ENCODE data around the gene SIRT3. TPM values are rescaled to one million over a fixed set of nuclear protein-coding genes. Genes with fewer than 3 reads are reported as not detected.
"Not testable (repeated sequence)": the region's sequence is repeated elsewhere in the genome, so short reads cannot be mapped to it uniquely, and the experiment has no call there.

The SIRT3 gene
- total and polyA plus RNA-seq, 2 donors (not counting 1 experiment from before 2014, with no cell fraction given): 8.8 to 11.0 TPM

DNA sequence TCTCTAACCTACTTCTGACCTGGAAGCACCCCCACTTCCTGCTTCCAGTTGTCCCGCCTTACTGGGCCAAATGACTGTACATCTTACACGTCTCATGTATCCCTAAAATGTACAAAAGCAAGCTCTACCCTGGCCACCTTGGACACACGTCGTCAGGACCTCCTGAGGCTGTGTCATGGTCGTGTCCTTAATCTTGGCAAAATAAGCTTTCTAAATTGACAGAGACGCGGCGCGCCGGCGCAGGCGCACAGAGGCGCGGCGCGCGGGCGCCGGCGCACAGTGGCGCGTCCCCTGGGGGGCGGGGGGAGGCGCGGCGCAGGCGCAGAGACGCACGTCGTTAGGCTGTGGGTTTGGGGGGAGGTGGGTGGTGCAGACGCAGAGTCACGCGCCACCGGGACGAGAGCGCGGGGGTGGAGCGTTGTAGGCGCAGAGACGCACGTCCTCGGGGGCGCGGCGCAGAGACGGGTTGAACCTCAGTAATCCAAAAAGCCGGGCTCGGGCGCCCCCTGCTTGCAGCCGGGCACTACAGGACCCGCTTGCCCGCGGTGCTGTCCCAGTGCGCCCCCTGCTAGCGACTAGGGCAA lies 46.9 kb downstream of the SIRT3 start:
- H3K27ac ChIP-seq (ENCODE audit: insufficient read depth, low read length); H3K9me3 ChIP-seq (ENCODE audit: control insufficient read depth, insufficient read depth, low read depth, low read length); H3K9ac ChIP-seq (ENCODE audit: insufficient read depth, low read length); H2AFZ ChIP-seq (ENCODE audit: low read length); H3K4me2 ChIP-seq (ENCODE audit: extremely low read depth, insufficient read depth, low read length); DNase-seq (ENCODE audit: low read depth in 2 of 2); H3K36me3 ChIP-seq (ENCODE audit: control insufficient read depth, insufficient read depth, low read length); H4K20me1 ChIP-seq (ENCODE audit: control insufficient read depth, extremely low read depth, insufficient read depth, low read length); H3K27me3 ChIP-seq (ENCODE audit: control insufficient read depth, insufficient read depth, low read length); H3K4me3 ChIP-seq (replicated peaks in 1 of 4; ENCODE audit: control extremely low read depth in 1 of 4, insufficient read depth in 1 of 4, low read depth in 3 of 4, low read length in 4 of 4); H3K79me2 ChIP-seq (ENCODE audit: control insufficient read depth, insufficient read depth, low read length); H3K4me1 ChIP-seq (ENCODE audit: control insufficient read depth, extremely low read depth, insufficient read depth, low read length): not testable (repeated sequence)

- H4K20me1 ChIP-seq (ENCODE audit: control insufficient read depth, extremely low read depth, insufficient read depth, low read length); H3K4me2 ChIP-seq (ENCODE audit: extremely low read depth, insufficient read depth, low read length); DNase-seq (ENCODE audit: low read depth in 2 of 2); H3K79me2 ChIP-seq (ENCODE audit: control insufficient read depth, insufficient read depth, low read length); H2AFZ ChIP-seq (ENCODE audit: low read length); H3K9ac ChIP-seq (ENCODE audit: insufficient read depth, low read length); H3K4me1 ChIP-seq (ENCODE audit: control insufficient read depth, extremely low read depth, insufficient read depth, low read length); H3K36me3 ChIP-seq (ENCODE audit: control insufficient read depth, insufficient read depth, low read length); H3K27ac ChIP-seq (ENCODE audit: insufficient read depth, low read length); H3K9me3 ChIP-seq (ENCODE audit: control insufficient read depth, insufficient read depth, low read depth, low read length); H3K4me3 ChIP-seq (replicated peaks in 1 of 4; ENCODE audit: control extremely low read depth in 1 of 4, insufficient read depth in 1 of 4, low read depth in 3 of 4, low read length in 4 of 4); H3K27me3 ChIP-seq (ENCODE audit: control insufficient read depth, insufficient read depth, low read length): not testable (repeated sequence)
- TF ChIP-seq, protein P1, sequence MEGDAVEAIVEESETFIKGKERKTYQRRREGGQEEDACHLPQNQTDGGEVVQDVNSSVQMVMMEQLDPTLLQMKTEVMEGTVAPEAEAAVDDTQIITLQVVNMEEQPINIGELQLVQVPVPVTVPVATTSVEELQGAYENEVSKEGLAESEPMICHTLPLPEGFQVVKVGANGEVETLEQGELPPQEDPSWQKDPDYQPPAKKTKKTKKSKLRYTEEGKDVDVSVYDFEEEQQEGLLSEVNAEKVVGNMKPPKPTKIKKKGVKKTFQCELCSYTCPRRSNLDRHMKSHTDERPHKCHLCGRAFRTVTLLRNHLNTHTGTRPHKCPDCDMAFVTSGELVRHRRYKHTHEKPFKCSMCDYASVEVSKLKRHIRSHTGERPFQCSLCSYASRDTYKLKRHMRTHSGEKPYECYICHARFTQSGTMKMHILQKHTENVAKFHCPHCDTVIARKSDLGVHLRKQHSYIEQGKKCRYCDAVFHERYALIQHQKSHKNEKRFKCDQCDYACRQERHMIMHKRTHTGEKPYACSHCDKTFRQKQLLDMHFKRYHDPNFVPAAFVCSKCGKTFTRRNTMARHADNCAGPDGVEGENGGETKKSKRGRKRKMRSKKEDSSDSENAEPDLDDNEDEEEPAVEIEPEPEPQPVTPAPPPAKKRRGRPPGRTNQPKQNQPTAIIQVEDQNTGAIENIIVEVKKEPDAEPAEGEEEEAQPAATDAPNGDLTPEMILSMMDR (conservative IDR thresholded peaks at IDR 0.05 in 1 of 2, IDR thresholded peaks at IDR 0.05 in 1 of 2; ENCODE audit: low read depth in 1 of 2, low read length in 2 of 2): peak in 1 of 2 donors; percentile 18
Measured at GRCh38 chr11:180242-180641, 55.9 kb downstream of the SIRT3 start.

Other genes starting within 250 kb of the SIRT3 start
- not detected in 2 replicates for gene SCGB1C1, start 43.3 kb downstream of the SIRT3 start, total RNA-seq
- gene SCGB1C1, start 43.3 kb downstream of the SIRT3 start, polyA plus RNA-seq: not detected in 2 replicates
- 17.2 and 21.1 TPM in 2 replicates for gene BET1L, start 28.9 kb downstream of the SIRT3 start, total RNA-seq
- gene BET1L, start 28.9 kb downstream of the SIRT3 start, polyA plus RNA-seq: 63.5 and 70.2 TPM in 2 replicates
- 153 and 230 TPM in 2 replicates for gene RIC8A, start 28.6 kb downstream of the SIRT3 start, total RNA-seq
- 106 and 128 TPM in 2 replicates for gene RIC8A, start 28.6 kb downstream of the SIRT3 start, polyA plus RNA-seq
- gene PSMD13, start 634 bp upstream of the SIRT3 start, total RNA-seq: 81.4 and 106 TPM in 2 replicates
- gene PSMD13, start 634 bp upstream of the SIRT3 start, polyA plus RNA-seq: 147 and 178 TPM in 2 replicates
- gene NLRP6, start 42.1 kb upstream of the SIRT3 start, total RNA-seq: not detected in 2 replicates
- gene NLRP6, start 42.1 kb upstream of the SIRT3 start, polyA plus RNA-seq: not detected in 2 replicates
- gene PGGHG, start 52.8 kb upstream of the SIRT3 start, total RNA-seq: 8.4 and 8.5 TPM in 2 replicates
- gene PGGHG, start 52.8 kb upstream of the SIRT3 start, polyA plus RNA-seq: 3.1 and 4.6 TPM in 2 replicates
- gene IFITM5, start 63.2 kb upstream of the SIRT3 start, total RNA-seq: 0.50 TPM in 1 of 2 replicates, not detected in the other
- gene IFITM5, start 63.2 kb upstream of the SIRT3 start, polyA plus RNA-seq: not detected in 2 replicates
- gene IFITM2, start 71.5 kb upstream of the SIRT3 start, total RNA-seq: 51.2 and 96.8 TPM in 2 replicates
- gene IFITM2, start 71.5 kb upstream of the SIRT3 start, polyA plus RNA-seq: 434 and 714 TPM in 2 replicates
- 21.1 and 41.6 TPM in 2 replicates for gene IFITM1, start 77.7 kb upstream of the SIRT3 start, total RNA-seq
- gene IFITM1, start 77.7 kb upstream of the SIRT3 start, polyA plus RNA-seq: 54.9 and 93.0 TPM in 2 replicates
- 74.1 and 76.0 TPM in 2 replicates for gene IFITM3, start 84.5 kb upstream of the SIRT3 start, total RNA-seq
- 482 and 876 TPM in 2 replicates for gene IFITM3, start 84.5 kb upstream of the SIRT3 start, polyA plus RNA-seq
- 1.5 and 1.8 TPM in 2 replicates for gene B4GALNT4, start 133.2 kb upstream of the SIRT3 start, total RNA-seq
- gene B4GALNT4, start 133.2 kb upstream of the SIRT3 start, polyA plus RNA-seq: 1.4 and 3.8 TPM in 2 replicates
- gene PKP3, start 157.9 kb upstream of the SIRT3 start, total RNA-seq: 0.26 and 0.83 TPM in 2 replicates
- 0.17 and 0.24 TPM in 2 replicates for gene PKP3, start 157.9 kb upstream of the SIRT3 start, polyA plus RNA-seq
- gene SIGIRR, start 178.7 kb upstream of the SIRT3 start, total RNA-seq: 13.4 and 16.7 TPM in 2 replicates
- 8.9 and 10.5 TPM in 2 replicates for gene SIGIRR, start 178.7 kb upstream of the SIRT3 start, polyA plus RNA-seq
- not detected in 2 replicates for gene ANO9, start 205.7 kb upstream of the SIRT3 start, total RNA-seq
- not detected in 2 replicates for gene ANO9, start 205.7 kb upstream of the SIRT3 start, polyA plus RNA-seq
- 31.8 and 36.7 TPM in 2 replicates for gene PTDSS2, start 213.9 kb upstream of the SIRT3 start, total RNA-seq
- gene PTDSS2, start 213.9 kb upstream of the SIRT3 start, polyA plus RNA-seq: 17.4 and 18.1 TPM in 2 replicates